Stimulated activated CD4-positive, alpha-beta T cell treated with anti-CD3 and anti-CD28 coated beads, Interleukin-4, amount 100 ng/mL, for 1 hour (primary cell): ENCODE results near the gene MAB21L3.

Experiments
- DNase-seq: peaks from one replicate; pipeline ENCODE4 v3.0.0-alpha.2; 2020

Gene MAB21L3

GRCh38 chr1:116112388-116113140, 1.4 kb downstream of the MAB21L3 start:
- DNase-seq, result no peak

- DNase-seq, result no peak
Observed at GRCh38 chr1:116113615-116114014, 2.4 kb downstream of the MAB21L3 start.

DNA sequence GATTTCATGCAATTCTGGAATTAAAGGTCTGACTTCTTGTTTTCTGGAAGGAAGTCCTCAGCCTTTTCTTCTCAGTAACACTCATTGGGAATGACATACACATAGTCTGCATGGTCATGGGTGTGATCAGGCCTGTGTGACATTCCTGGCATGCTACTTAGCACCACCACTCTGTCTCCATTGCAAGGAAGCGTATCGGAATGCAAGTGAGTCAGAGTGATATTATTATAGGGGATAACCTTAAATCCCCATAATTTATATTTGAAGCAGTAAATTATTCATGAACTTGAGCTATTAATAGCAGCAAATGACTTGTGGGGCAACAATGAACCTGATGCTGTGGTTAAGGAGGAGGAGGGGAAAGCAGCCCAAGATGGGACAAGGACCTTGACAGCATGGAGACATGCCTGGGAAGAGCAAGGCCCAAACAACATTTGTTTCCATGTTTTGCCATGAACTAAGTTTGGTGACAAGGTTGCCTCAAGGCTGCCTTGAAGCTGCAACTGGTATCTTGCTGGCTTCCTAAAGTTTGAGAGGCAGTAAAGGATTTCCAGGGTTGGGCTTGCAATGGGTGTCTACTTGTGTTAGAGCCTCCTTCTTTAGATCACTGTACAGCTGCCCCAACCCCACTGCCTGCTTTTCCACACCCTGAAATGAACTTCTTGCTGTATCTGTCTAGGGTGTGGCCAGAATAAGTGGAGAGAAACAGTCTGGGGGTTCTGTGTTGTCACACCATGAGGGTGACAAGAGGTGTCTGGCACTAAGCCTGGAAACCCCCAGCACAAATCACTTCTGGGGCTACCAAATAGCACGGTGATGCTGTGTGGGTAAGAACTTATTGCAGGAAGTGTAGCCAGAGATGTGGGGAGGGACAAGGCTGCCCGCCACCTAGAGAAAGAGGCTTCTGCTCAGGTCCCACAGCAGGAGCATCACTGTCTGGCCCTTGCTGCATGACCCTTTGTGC, 4.6 kb downstream of the MAB21L3 start:
- no peak for DNase-seq

- DNase-seq, result no peak
Observed at GRCh38 chr1:116118471-116118870, 7.3 kb downstream of the MAB21L3 start.

GRCh38 chr1:116119876-116120275, 8.7 kb downstream of the MAB21L3 start:
- DNase-seq, result no peak

GRCh38 chr1:116122955-116123757, 12.0 kb downstream of the MAB21L3 start:
- no peak for DNase-seq

GRCh38 chr1:116123837-116124533, 12.8 kb downstream of the MAB21L3 start:
- DNase-seq, result no peak

GRCh38 chr1:116125758-116126157, 14.6 kb downstream of the MAB21L3 start:
- no peak for DNase-seq

- no peak for DNase-seq
Observed at GRCh38 chr1:116126281-116126680, 15.1 kb downstream of the MAB21L3 start.

DNA sequence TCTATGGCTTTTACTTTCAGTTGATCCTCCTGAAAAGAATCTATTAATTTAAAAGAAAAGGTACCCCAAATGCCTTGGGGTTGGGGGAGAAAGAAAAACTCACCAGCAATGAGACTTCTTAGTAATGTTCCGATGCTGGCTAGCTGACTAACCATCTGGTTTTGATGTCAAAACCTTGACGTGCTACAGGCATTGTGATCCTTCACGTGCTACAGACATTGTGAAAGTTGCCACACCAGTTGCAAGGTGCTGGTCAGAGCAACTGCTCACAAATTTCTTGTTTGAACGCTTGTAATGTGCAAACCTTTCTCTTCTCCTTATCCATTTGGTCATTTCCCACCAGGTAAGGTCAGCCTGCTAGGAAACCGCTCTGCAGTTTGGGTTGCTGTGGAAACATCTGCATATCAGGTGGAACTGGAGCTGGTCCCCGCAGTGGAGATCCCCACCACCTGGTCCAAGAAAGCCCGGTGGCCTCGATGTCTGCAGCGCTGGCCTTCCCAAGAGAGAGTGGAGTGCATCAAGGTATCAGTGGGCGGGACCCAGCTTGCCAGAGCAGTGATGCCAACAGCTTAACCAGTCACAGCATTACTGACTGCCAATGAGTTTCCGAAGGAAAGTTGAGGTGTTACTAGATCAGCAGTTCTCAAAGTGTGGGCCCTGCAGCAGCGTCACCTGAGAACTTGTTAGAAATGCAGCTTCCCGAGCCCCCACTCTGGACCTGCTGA, 16.1 kb downstream of the MAB21L3 start:
- no peak for DNase-seq

- no peak for DNase-seq
Observed at GRCh38 chr1:116127848-116128540, 16.8 kb downstream of the MAB21L3 start.

DNA sequence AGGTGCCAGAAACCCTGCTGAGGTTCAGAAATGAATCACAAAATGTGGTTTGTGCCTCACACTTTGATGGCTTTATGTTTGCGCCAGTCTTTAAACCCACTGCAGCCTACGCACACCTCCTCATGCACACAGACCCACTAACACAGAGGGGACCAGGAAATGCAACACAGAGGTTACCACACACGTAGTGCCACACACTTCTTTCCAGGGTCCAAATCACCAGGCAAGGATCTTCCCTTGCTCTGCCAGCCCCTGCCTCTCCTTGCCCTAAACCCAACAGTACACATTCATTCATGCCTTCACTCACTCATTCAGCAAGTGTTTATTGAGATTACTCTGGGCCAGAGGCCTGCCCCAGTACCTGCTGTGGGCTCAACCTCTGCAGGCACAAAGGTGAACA, 17.5 kb downstream of the MAB21L3 start:
- peak; percentile 41 for DNase-seq

- no peak for DNase-seq
Observed at GRCh38 chr1:116129537-116129936, 18.3 kb downstream of the MAB21L3 start.

DNA sequence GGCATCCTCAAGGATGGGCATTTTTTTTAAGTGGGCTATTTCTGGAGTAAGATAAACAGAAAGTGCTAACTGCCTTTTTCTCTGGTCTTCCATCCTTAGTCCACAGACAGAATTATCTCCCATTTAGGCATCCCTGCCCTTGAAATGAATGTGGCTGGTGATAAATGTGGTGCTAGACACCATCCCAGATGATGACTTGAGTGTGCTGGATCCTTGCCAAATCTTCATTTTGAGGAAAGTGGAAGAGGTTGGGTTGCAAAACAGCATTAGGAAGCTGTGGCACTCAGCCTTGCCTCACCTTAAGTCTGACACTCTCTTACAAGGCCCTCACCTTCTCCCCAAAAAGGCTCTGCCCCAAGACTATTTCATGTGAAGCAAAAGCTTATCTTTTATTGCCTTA, 19.2 kb downstream of the MAB21L3 start:
- DNase-seq, result no peak

DNA sequence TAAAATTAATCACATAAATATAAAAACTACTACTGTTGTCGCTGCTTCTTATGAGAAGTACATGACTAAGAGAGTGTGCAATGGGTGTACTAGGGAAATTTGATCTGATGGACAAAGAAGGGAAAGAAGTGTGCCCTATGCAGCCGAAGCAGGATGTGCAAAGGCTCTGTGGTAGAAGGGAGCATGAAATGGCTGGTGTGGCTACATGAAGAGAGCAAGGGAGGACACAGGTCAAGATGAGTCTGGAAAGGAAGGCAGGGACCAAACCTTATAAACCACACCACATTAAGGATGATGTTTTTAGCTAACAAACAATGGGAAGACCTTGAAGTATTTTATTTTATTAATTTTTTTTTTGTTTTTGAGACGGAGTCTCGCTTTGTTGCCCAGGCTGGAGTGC, 20.0 kb downstream of the MAB21L3 start:
- DNase-seq, result no peak

DNA sequence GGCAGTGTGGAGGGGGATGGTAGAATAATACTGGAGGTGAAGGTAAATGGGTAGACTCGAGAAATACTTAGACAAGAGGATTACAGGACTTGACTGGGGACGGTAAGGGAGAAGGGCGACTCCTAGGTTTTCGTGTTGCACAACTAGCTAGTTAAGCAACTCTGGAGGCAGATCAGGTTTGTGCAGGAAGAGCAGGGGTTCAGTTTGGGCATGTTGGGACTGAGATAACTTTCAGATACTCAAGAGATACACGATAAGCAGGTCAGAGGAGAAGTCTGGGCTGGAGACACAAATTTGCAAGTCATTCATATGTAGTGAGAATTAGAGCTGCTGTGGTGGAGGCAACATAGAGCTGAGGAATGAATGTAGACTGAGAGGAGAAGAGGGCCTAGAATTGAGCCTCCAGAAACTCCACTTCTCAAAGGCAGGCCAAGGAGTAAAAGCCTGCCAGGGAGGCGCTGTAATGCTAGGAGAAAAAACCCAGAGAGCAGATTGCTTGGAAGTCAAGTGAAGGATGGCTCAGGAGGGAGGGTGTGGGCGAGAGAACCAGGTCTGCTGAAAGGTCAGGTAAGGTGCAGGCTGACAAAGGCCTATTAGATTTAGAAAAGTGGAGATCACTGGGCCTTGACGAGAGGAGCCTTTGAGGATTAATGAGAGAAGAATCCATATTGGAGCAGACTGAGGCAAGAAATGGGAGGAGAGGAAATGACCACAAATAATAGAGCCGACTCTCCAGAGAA, 20.8 kb downstream of the MAB21L3 start:
- no peak for DNase-seq

DNA sequence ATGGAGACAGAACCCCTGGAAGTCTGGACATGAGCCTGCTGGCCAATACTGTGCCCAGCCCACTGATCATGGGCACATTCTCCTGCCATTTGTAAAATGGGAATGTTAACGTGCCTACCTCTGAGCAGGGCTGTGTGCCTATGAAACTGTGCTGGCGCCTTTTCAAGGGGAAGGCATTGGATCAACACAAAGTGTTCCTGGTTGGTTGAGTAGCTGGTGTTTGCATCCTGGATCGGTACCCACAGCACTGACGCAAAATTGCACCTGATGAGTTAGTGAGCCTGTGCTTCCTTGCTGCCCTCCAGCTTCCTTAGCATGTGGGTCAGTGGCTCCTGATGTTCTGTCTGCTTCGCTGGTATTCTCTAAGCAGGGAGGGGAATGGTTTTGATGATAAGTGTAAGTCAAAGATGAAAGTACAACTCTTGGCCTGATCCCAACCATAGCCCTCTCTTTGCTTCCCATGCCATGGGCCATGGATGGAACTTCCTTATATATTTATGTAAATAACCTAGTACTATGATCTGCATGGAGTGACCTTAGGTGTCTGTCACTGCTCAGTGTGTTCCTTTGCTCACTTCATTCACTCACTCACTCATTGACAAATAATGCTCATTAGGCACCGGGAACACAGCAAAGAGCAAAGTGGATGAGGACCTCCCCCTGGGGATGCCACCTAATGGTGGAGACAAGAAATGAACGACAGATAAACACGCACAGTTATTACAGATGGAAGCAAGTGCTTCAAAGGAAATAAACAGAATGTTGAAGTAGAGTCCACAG, 22.7 kb downstream of the MAB21L3 start:
- no peak for DNase-seq

DNA sequence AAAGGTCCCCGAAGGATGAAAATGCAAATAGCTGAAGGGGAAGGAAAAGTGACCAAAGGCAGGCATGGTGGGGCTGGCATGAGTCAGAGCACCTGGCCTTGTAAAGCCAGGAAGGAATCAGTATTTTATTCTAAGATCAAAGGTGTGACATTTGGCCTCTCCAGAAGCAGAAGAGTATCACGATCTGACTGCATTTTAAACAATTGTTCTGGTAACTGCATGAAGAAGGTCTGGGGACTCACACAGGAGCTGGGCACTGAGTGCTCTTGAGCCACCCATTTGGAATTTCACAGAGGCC, 23.2 kb downstream of the MAB21L3 start:
- no peak for DNase-seq

GRCh38 chr1:116138277-116138792, 27.1 kb downstream of the MAB21L3 start:
- DNase-seq, result no peak
